Kidney (tissue), 14 donors: Measurements from ENCODE around the gene EAF1. TPM values are rescaled to one million over a fixed set of nuclear protein-coding genes. Genes with fewer than 3 reads are reported as not detected.
A peak's percentile ranks its signal among the peaks of the same experiment; 100 is the strongest.
"Not testable (repeated sequence)": the region's sequence is repeated elsewhere in the genome, so short reads cannot be mapped to it uniquely, and the experiment has no call there.

Experiments
- DNase-seq, 5 donors: peaks; one replicate each; pipeline ENCODE4 v3.0.0-alpha.2; 2013 to 2020
- FAIRE-seq: peaks from 2 replicates; lab custom pipeline; 2012; peaks lifted over from hg19 to GRCh38; lab: Jason Lieb, UNC
- H3K27ac ChIP-seq, 2 donors: one replicate each; pipeline ENCODE4 v1.7.0; 2013; ENCODE audit warnings: low read depth in 2 of 2, low read length in 2 of 2, inconsistent platforms in 1 of 2
- H3K27me3 ChIP-seq: one replicate; pipeline ENCODE4 v1.7.1; 2013; ENCODE audit warnings: low read length, inconsistent platforms; ENCODE audit not compliant: control insufficient read depth, insufficient read depth
- H3K36me3 ChIP-seq, 3 donors: one replicate each; pipeline versions ENCODE4 v1.7.0 to v1.7.1; 2013; ENCODE audit warnings: low read length in 3 of 3, control low read depth in 1 of 3, inconsistent platforms in 1 of 3; ENCODE audit not compliant: insufficient read depth in 3 of 3, control insufficient read depth in 2 of 3
- H3K4me1 ChIP-seq, 3 donors: one replicate each; pipeline versions ENCODE4 v1.7.0 to v1.7.1; 2013; ENCODE audit warnings: low read length in 3 of 3, inconsistent platforms in 1 of 3, low read depth in 1 of 3; ENCODE audit not compliant: control insufficient read depth in 2 of 3, insufficient read depth in 2 of 3
- H3K4me3 ChIP-seq, 3 donors: one replicate each; pipeline versions ENCODE4 v1.7.0 to v1.8.1; 2013; ENCODE audit warnings: low read length in 3 of 3, control low read depth in 1 of 3, inconsistent platforms in 1 of 3
- H3K9ac ChIP-seq, 3 donors: one replicate each; pipeline versions ENCODE4 v1.7.0 to v1.7.1; 2013; ENCODE audit warnings: low read length in 3 of 3, control low read depth in 1 of 3, inconsistent platforms in 1 of 3
- H3K9me3 ChIP-seq, 3 donors: one replicate each; pipeline versions ENCODE4 v1.7.0 to v1.7.1; 2013; ENCODE audit warnings: low read length in 3 of 3, control low read depth in 1 of 3, inconsistent platforms in 1 of 3; ENCODE audit not compliant: control insufficient read depth in 2 of 3, insufficient read depth in 1 of 3
- intact Hi-C: fragments of 100-400 bp; cut with DNase I; formaldehyde crosslinking; loops from one replicate; pipeline ENCODE4 v1.11.1; 2022
- polyA plus RNA-seq: library from polyadenylated mRNA; stranded (reverse); fragments of 350-450 nt; fragmentation: Illumina TruSeq; extraction: RNeasy Lipid Tissue Mini Kit (QIAGEN cat#74804); gene quantifications from one replicate; pipeline ENCODE4 v1.2.3, GENCODE V29; 2014; ENCODE audit warnings: low read depth, low replicate concordance; ENCODE audit not compliant: insufficient read depth
- total RNA-seq: library from RNA; stranded (reverse); fragmentation: NEBNext Ultra II Directional; extraction: Animal tissue kit (Norgen Biotek cat#: 25700); gene quantifications from one replicate; pipeline ENCODE4 v1.2.1, GENCODE V29; 2021
- TF ChIP-seq, protein P1 (sequence below): IDR thresholded peaks from 3 replicates; pipeline ENCODE4 v1.5.1; 2012; ENCODE audit warnings: mild to moderate bottlenecking, moderate library complexity, borderline replicate concordance; ENCODE audit not compliant: insufficient read depth; ENCODE audit errors: extremely low read depth
- donor health status: control.
- donor health status: control.
- donor health status: control.
- donor health status: control.
- donor health status: control.
- donor health status: DM: yes; HTN: yes; CAD: no.
- donor health status: Normal renal cell carcinoma (clear cell type).

Gene EAF1
- total and polyA plus RNA-seq, 2 donors from 2014 or later, result 8.3 to 16.1 TPM

DNA sequence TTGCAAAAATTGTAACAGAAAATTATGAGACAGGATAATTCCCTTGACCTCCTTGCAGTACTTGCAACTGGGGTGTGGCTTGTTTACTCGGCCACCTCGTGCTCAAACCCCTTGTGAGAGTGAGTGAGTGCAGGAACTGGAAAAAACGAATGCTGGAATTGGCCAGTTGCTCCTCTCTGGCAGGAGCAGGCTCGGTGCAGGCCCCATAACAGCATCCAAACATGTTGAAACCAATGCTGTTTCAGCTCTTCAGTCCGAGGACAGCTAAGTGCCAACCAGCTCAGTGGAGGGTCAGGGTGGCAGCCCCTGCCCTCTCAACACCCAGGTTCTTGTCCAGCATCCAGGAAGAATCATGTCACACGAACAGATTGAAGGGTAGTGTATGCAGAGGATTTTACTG lies 36.9 kb upstream of the EAF1 start:
- Histone ChIP-seq H3K9ac (no peak overlapping the region), H3K27ac (no peak overlapping the region), H3K27me3 (no peaks in the 10 kb centered on the region), H3K4me1 (no peaks in the 10 kb centered on the region), H3K9me3 (peaks cover 0 to 7% (median 0%) of the 10 kb centered on the region in 3 donors), H3K36me3 (no peaks in the 10 kb centered on the region), H3K4me3 (no peak overlapping the region)
- TF ChIP-seq, protein P1, sequence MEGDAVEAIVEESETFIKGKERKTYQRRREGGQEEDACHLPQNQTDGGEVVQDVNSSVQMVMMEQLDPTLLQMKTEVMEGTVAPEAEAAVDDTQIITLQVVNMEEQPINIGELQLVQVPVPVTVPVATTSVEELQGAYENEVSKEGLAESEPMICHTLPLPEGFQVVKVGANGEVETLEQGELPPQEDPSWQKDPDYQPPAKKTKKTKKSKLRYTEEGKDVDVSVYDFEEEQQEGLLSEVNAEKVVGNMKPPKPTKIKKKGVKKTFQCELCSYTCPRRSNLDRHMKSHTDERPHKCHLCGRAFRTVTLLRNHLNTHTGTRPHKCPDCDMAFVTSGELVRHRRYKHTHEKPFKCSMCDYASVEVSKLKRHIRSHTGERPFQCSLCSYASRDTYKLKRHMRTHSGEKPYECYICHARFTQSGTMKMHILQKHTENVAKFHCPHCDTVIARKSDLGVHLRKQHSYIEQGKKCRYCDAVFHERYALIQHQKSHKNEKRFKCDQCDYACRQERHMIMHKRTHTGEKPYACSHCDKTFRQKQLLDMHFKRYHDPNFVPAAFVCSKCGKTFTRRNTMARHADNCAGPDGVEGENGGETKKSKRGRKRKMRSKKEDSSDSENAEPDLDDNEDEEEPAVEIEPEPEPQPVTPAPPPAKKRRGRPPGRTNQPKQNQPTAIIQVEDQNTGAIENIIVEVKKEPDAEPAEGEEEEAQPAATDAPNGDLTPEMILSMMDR, result no peak
- DNase-seq, result no peak
- FAIRE-seq, result no peak
- intact Hi-C loops, result no loop called here

DNA sequence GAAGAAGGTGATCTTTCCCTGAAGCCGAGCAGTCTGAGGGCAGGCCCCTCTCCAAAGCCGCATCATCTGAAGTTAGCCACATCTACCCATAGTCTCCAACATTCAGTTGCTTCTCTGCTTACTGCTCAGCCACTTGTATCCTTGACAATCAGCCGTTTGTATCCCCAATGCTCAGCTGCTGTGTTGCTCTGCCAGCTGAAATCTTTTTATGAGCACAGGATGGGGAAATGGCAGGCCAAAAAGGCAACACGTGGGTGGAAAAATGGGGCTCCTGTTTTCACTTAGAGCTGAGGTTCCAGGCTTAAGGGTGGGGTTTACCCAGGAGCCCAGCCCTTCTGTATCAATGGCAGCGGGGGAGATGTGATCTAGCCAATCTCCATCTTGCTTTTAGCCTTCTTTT lies 36.4 kb upstream of the EAF1 start:
- H3K9ac ChIP-seq, result no peak overlapping the region
- H3K4me1 ChIP-seq, result no peaks in the 10 kb centered on the region
- FAIRE-seq (no peak), DNase-seq (no peak)
- peaks cover 0 to 5% (median 0%) of the 10 kb centered on the region in 3 donors for H3K9me3 ChIP-seq
- H3K27me3 ChIP-seq, result no peaks in the 10 kb centered on the region
- no peak overlapping the region for H3K4me3 ChIP-seq
- H3K36me3 ChIP-seq, result no peaks in the 10 kb centered on the region
- intact Hi-C loops, result no loop called here
- TF ChIP-seq, protein P1, result no peak
- no peak overlapping the region for H3K27ac ChIP-seq

DNA sequence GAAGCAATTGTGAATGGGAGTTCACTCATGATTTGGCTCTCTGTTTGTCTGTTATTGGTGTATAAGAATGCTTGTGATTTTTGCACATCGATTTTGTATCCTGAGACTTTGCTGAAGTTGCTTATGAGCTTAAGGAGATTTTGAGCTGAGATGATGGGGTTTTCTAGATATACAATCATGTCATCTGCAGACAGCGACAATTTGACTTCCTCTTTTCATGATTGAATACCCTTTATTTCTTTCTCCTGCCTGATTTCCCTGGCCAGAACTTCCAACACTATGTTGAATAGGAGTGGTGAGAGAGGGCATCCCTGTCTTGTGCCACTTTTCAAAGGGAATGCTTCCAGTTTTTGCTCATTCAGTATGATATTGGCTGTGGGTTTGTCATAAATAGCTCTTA lies 34.1 kb upstream of the EAF1 start:
- H3K27me3 ChIP-seq, H3K9ac ChIP-seq, H3K27ac ChIP-seq, intact Hi-C loops, H3K9me3 ChIP-seq, H3K4me1 ChIP-seq, H3K36me3 ChIP-seq, DNase-seq, H3K4me3 ChIP-seq, FAIRE-seq: not testable (repeated sequence)

DNA sequence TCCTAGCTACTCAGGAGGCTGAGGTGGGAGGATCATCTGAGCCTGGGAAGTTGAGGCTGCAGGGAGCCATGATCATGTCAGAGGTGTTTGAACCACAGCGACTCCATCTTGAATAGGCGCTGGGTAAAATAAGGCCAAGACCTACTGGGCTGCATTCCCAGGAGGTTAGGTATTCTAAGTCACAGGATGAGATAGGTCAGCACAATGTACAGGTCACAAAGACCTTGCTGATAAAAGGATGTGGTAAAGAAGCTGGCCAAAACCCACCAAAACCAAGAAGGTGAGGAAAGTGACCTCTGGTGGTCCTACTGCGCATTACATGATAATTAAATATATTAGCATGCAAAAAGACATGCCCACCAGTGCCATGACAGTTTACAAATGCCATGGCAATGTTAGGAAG lies 28.7 kb upstream of the EAF1 start:
- H3K9me3 ChIP-seq, FAIRE-seq, H3K4me3 ChIP-seq, intact Hi-C loops, H3K9ac ChIP-seq, H3K27me3 ChIP-seq, H3K4me1 ChIP-seq, H3K27ac ChIP-seq, H3K36me3 ChIP-seq: not testable (repeated sequence)
- DNase-seq, result peak in 1 of 5 donors; percentile 16

DNA sequence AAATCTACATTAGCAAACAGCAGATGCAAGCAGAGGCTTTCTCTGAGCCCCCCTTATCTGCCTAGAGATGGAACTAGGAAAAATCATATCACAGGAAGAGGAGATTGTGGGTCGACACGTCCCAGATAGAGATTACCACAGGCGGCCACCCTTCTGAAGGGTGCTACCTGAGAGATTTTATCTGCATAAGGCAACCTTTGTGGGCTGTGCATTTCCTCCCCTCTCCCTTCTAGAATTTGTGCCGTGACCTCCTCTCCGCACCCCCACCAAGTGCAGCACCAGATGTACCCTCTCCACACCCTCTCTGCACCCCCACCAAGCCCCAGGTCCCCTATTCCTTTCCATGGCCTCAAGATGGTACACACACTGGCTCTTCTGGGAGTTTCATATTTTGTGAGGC lies 27.4 kb upstream of the EAF1 start:
- Histone ChIP-seq H3K9ac (no peak overlapping the region), H3K4me1 (no peaks in the 10 kb centered on the region), H3K27ac (no peak overlapping the region), H3K36me3 (no peaks in the 10 kb centered on the region), H3K9me3 (no peaks in the 10 kb centered on the region), H3K4me3 (no peak overlapping the region), H3K27me3 (no peaks in the 10 kb centered on the region)
- no peak for DNase-seq
- FAIRE-seq, result no peak
- intact Hi-C loops, result no loop called here
- TF ChIP-seq, protein P1, result no peak
